ENCODE data around the gene HBB.

HBB gene

GRCh38 chr11:5198285-5198684 lies 28.6 kb downstream of the HBB start:
- Histone ChIP-seq H3K9me3 (ENCODE audit: control insufficient read depth, insufficient read depth, low read depth, low read length) (no peaks in the 10 kb centered on the region), H3K4me1 (ENCODE audit: control insufficient read depth, insufficient read depth, low read length) (no peaks in the 10 kb centered on the region), H3K36me3 (ENCODE audit: control insufficient read depth in 2 of 2, insufficient read depth in 1 of 2, low read length in 2 of 2) (no peaks in the 10 kb centered on the region), H3K27ac (ENCODE audit: extremely low read depth, low read depth, low read length) (no peak overlapping the region), H3K4me3 (ENCODE audit: low read depth, low read length) (no peak overlapping the region)
- ChIA-PET CTCF (interaction anchor here (0.6 kb wide), 1 partner anchor 41 kb away, joined by 5 read pairs; no protein-coding TSS in a partner anchor), POLR2A (no interaction called here)
- TF ChIP-seq ZFP41 (tag by site-specific recombination; IDR thresholded peaks at IDR 0.05; ENCODE audit: borderline replicate concordance), result no peak
- no peak for TF ChIP-seq SALL2 (tag by site-specific recombination; IDR thresholded peaks at IDR 0.05; ENCODE audit: borderline replicate concordance)
- no peak for TF ChIP-seq ZNF280D (tag by site-specific recombination; IDR thresholded peaks at IDR 0.05)
- TF ChIP-seq ZNF585B (tag by site-specific recombination; IDR thresholded peaks at IDR 0.05), result no peak
- no peak for TF ChIP-seq ZNF48 (tag by site-specific recombination; IDR thresholded peaks at IDR 0.05)
- no peak for TF ChIP-seq BCL11A (tag by site-specific recombination; IDR thresholded peaks at IDR 0.05; ENCODE audit: low read depth)
- no peak for TF ChIP-seq KLF9 (tag by site-specific recombination; IDR thresholded peaks at IDR 0.05; ENCODE audit: low read depth)
- TF ChIP-seq ZNF19 (tag by site-specific recombination; IDR thresholded peaks at IDR 0.05; ENCODE audit: low read depth), result no peak
- no peak for TF ChIP-seq MZF1 (tag by site-specific recombination; IDR thresholded peaks at IDR 0.05; ENCODE audit: borderline replicate concordance)
- no peak for TF ChIP-seq ZNF701 (tag by site-specific recombination; IDR thresholded peaks at IDR 0.05)
- no peak for TF ChIP-seq HOXA7 (CRISPR knock-in tag; IDR thresholded peaks at IDR 0.05; ENCODE audit: borderline replicate concordance)
- TF ChIP-seq GLI4 (tag by site-specific recombination; IDR thresholded peaks at IDR 0.05), result no peak
- no peak for TF ChIP-seq ZNF335 (tag by site-specific recombination; conservative IDR thresholded peaks at IDR 0.05)
- no peak for TF ChIP-seq EGR2 (tag by site-specific recombination; IDR thresholded peaks at IDR 0.05; ENCODE audit: low read depth)
- TF ChIP-seq HOXC10 (CRISPR knock-in tag; IDR thresholded peaks at IDR 0.05), result no peak
- no peak for TF ChIP-seq ZNF514 (tag by site-specific recombination; IDR thresholded peaks at IDR 0.05)

- ChIA-PET CTCF (interaction anchor here (0.6 to 1.2 kb wide), 2 partner anchors 42 to 92 kb away, joined by 3 to 5 read pairs; no protein-coding TSS in a partner anchor), POLR2A (no interaction called here)
- no peaks in the 10 kb centered on the region for H3K9me3 ChIP-seq (ENCODE audit: control insufficient read depth, insufficient read depth, low read depth, low read length)
- H3K4me1 ChIP-seq (ENCODE audit: control insufficient read depth, insufficient read depth, low read length), result no peaks in the 10 kb centered on the region
- no peak for TF ChIP-seq KLF8 (tag by site-specific recombination; IDR thresholded peaks at IDR 0.05)
- TF ChIP-seq ZNF37A (tag by site-specific recombination; IDR thresholded peaks at IDR 0.05), result no peak
- TF ChIP-seq KLF17 (tag by site-specific recombination; IDR thresholded peaks at IDR 0.05), result no peak
- TF ChIP-seq ZNF426 (tag by site-specific recombination; IDR thresholded peaks at IDR 0.05), result no peak
- no peak for TF ChIP-seq ZNF362 (tag by site-specific recombination; IDR thresholded peaks at IDR 0.05)
- no peak for TF ChIP-seq KLF10 (tag by site-specific recombination; IDR thresholded peaks at IDR 0.05)
- no peak for TF ChIP-seq ZNF560 (tag by site-specific recombination; IDR thresholded peaks at IDR 0.05; ENCODE audit: borderline replicate concordance)
- no peak for TF ChIP-seq PRDM6 (tag by site-specific recombination; IDR thresholded peaks at IDR 0.05)
- TF ChIP-seq ZNF292 (tag by site-specific recombination; IDR thresholded peaks at IDR 0.05; ENCODE audit: borderline replicate concordance, low read depth), result no peak
- TF ChIP-seq ZNF658 (tag by site-specific recombination; IDR thresholded peaks at IDR 0.05), result no peak
- TF ChIP-seq WT1 (tag by site-specific recombination; IDR thresholded peaks at IDR 0.05), result no peak
- no peak for TF ChIP-seq ZNF529 (tag by site-specific recombination; IDR thresholded peaks at IDR 0.05; ENCODE audit: insufficient replicate concordance)
- TF ChIP-seq ZNF514 (tag by site-specific recombination; IDR thresholded peaks at IDR 0.05), result no peak
- TF ChIP-seq ZBTB8A (tag by site-specific recombination; IDR thresholded peaks at IDR 0.05), result no peak
- TF ChIP-seq ZNF621 (tag by site-specific recombination; IDR thresholded peaks at IDR 0.05), result no peak
- TF ChIP-seq ZNF239 (tag by site-specific recombination; IDR thresholded peaks at IDR 0.05), result no peak
- no peak overlapping the region for H3K4me3 ChIP-seq (ENCODE audit: low read depth, low read length)
- H3K36me3 ChIP-seq (ENCODE audit: control insufficient read depth in 2 of 2, insufficient read depth in 1 of 2, low read length in 2 of 2), result no peaks in the 10 kb centered on the region
- H3K27ac ChIP-seq (ENCODE audit: extremely low read depth, low read depth, low read length), result no peak overlapping the region
These were observed 29.3 kb downstream of the HBB start for GRCh38 chr11:5197536-5197935.
